ENCODE results near the gene CETP. TPM values are rescaled to one million over a fixed set of nuclear protein-coding genes. Genes with fewer than 3 reads are reported as not detected.

The CETP gene
- total and polyA plus RNA-seq, 4 donors = 3.3 to 24.0 (median 6.3) TPM

DNA sequence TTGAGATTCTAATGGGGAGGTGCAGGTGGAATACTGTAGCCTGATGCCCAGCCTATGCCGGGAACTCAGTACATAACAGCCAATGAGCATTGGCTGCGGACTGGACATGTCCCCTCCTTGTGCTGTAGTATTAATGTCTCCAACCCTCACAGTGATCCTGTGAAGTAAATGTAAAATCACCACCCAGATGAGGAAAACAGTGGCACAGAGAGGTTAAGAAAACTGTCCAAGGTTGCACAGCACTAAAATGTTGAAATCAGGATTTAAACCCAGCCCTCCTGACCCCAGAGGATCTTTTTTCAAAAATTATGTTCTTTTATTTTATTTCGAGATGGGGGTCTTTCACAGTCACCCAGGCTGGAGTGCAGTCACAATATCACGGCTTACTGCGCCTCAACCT, 35.5 kb downstream of the CETP start:
- 96% methylated on average over 5 of the region's 5 CpGs for WGBS
- Histone ChIP-seq H3K9me3 (ENCODE audit: control insufficient read depth in 4 of 4, low read length in 3 of 4) (no peaks in the 10 kb centered on the region), H3K36me3 (ENCODE audit: control insufficient read depth in 4 of 4, insufficient read depth in 3 of 4, low read depth in 1 of 4, low read length in 3 of 4) (no peaks in the 10 kb centered on the region), H3K4me3 (ENCODE audit: low read depth in 1 of 3, low read length in 3 of 3) (no peak overlapping the region), H3K27me3 (ENCODE audit: control insufficient read depth in 4 of 4, insufficient read depth in 4 of 4, low read length in 3 of 4) (no peaks in the 10 kb centered on the region), H3K9ac (ENCODE audit: low read depth in 1 of 2, low read length in 2 of 2) (no peak overlapping the region), H3K27ac (ENCODE audit: low read depth in 1 of 2, low read length in 2 of 2) (no peak overlapping the region), H3K4me1 (ENCODE audit: control insufficient read depth in 4 of 4, insufficient read depth in 4 of 4, low read length in 3 of 4) (no peaks in the 10 kb centered on the region)
- no peak for DNase-seq (ENCODE audit: low spot score)
- TF ChIP-seq FOXA2 (IDR thresholded peaks at IDR 0.05) (no peak), NR2F2 (IDR thresholded peaks at IDR 0.05) (no peak), SP1 (IDR thresholded peaks at IDR 0.05) (no peak), YY1 (IDR thresholded peaks at IDR 0.05) (no peak), JUND (IDR thresholded peaks at IDR 0.05) (no peak), GABPA (IDR thresholded peaks at IDR 0.05 in 1 of 2, conservative IDR thresholded peaks at IDR 0.05 in 1 of 2) (no peak), HNF4A (conservative IDR thresholded peaks at IDR 0.05) (no peak), EGR1 (IDR thresholded peaks at IDR 0.05; ENCODE audit: low read depth in 2 of 2) (no peak), CTCF (IDR thresholded peaks at IDR 0.05; ENCODE audit: low read depth, low read length, missing input control) (no peak), RAD21 (IDR thresholded peaks at IDR 0.05) (no peak)
- TF ChIP-seq, protein P1, sequence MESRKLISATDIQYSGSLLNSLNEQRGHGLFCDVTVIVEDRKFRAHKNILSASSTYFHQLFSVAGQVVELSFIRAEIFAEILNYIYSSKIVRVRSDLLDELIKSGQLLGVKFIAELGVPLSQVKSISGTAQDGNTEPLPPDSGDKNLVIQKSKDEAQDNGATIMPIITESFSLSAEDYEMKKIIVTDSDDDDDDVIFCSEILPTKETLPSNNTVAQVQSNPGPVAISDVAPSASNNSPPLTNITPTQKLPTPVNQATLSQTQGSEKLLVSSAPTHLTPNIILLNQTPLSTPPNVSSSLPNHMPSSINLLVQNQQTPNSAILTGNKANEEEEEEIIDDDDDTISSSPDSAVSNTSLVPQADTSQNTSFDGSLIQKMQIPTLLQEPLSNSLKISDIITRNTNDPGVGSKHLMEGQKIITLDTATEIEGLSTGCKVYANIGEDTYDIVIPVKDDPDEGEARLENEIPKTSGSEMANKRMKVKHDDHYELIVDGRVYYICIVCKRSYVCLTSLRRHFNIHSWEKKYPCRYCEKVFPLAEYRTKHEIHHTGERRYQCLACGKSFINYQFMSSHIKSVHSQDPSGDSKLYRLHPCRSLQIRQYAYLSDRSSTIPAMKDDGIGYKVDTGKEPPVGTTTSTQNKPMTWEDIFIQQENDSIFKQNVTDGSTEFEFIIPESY (IDR thresholded peaks at IDR 0.05) = no peak

- no peaks in the 10 kb centered on the region for H3K36me3 ChIP-seq (ENCODE audit: control insufficient read depth in 4 of 4, insufficient read depth in 3 of 4, low read depth in 1 of 4, low read length in 3 of 4)
- H3K9ac ChIP-seq (ENCODE audit: low read depth in 1 of 2, low read length in 2 of 2) = no peak overlapping the region
- H3K4me1 ChIP-seq (ENCODE audit: control insufficient read depth in 4 of 4, insufficient read depth in 4 of 4, low read length in 3 of 4) = no peaks in the 10 kb centered on the region
- DNase-seq (ENCODE audit: low spot score) = no peak
- H3K27me3 ChIP-seq (ENCODE audit: control insufficient read depth in 4 of 4, insufficient read depth in 4 of 4, low read length in 3 of 4) = no peaks in the 10 kb centered on the region
- H3K9me3 ChIP-seq (ENCODE audit: control insufficient read depth in 4 of 4, low read length in 3 of 4) = no peaks in the 10 kb centered on the region
- H3K27ac ChIP-seq (ENCODE audit: low read depth in 1 of 2, low read length in 2 of 2) = no peak overlapping the region
- H3K4me3 ChIP-seq (ENCODE audit: low read depth in 1 of 3, low read length in 3 of 3) = no peak overlapping the region
- WGBS = 87% methylated on average over 3 of the region's 3 CpGs
- TF ChIP-seq, protein P1 (IDR thresholded peaks at IDR 0.05) = no peak
- TF ChIP-seq, protein P2, sequence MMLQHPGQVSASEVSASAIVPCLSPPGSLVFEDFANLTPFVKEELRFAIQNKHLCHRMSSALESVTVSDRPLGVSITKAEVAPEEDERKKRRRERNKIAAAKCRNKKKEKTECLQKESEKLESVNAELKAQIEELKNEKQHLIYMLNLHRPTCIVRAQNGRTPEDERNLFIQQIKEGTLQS (IDR thresholded peaks at IDR 0.05) = no peak
- TF ChIP-seq JUND (IDR thresholded peaks at IDR 0.05) = no peak
- TF ChIP-seq HNF4A (conservative IDR thresholded peaks at IDR 0.05) = no peak
- TF ChIP-seq SP1 (IDR thresholded peaks at IDR 0.05) = no peak
- TF ChIP-seq NR2F2 (IDR thresholded peaks at IDR 0.05) = no peak
- no peak for TF ChIP-seq FOXA2 (IDR thresholded peaks at IDR 0.05)
- no peak for TF ChIP-seq YY1 (IDR thresholded peaks at IDR 0.05)
- TF ChIP-seq TAF1 (conservative IDR thresholded peaks at IDR 0.05) = no peak
- no peak for TF ChIP-seq EGR1 (IDR thresholded peaks at IDR 0.05; ENCODE audit: low read depth in 2 of 2)
- TF ChIP-seq FOXA1 (IDR thresholded peaks at IDR 0.05) = no peak
- no peak for TF ChIP-seq RXRA (IDR thresholded peaks at IDR 0.05)
- TF ChIP-seq CTCF (IDR thresholded peaks at IDR 0.05; ENCODE audit: low read depth, low read length, missing input control) = no peak
- no peak for TF ChIP-seq HNF4G (IDR thresholded peaks at IDR 0.05)
- TF ChIP-seq MAX (IDR thresholded peaks at IDR 0.05) = no peak
- TF ChIP-seq RAD21 (IDR thresholded peaks at IDR 0.05) = no peak
- TF ChIP-seq GABPA (IDR thresholded peaks at IDR 0.05 in 1 of 2, conservative IDR thresholded peaks at IDR 0.05 in 1 of 2) = no peak
- TF ChIP-seq REST (IDR thresholded peaks at IDR 0.05) = no peak
Measured at GRCh38 chr16:56997931-56998330, 36.2 kb downstream of the CETP start.

Measured in liver (tissue), 9 donors.